ENCODE results near the gene GPR142.

DNA sequence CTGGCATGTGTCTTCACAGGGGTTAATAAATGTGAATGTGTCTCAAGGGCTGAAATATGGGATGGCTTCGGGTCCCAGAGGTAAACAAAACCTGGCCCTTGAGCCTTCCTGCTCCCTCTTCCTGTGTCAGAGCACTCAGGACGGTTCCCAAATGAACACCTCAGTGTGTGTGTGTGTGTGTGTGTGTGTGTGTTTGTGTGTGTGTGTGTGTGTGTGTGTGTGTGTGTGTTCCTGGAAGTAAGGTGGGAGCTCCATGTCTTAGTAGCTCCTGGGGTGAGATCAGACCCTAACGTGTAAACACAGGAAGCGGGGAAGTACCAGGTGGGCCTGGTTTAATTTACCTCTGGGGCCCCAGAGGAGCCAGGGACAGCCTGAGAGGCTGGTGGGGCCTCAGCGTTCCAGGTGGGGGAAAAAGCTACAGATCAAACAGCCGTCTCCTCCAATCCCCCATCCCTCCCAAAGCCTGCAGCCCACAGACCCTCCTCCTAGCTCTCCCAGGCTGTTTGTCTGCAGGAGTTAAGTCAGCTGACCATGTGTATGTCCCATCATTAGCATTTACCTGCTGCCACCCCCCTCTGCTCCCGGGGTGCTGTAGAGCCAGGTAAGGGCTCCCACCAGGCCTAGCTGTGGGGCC lies 35.2 kb upstream of the GPR142 start:
- TF ChIP-seq, protein P1, sequence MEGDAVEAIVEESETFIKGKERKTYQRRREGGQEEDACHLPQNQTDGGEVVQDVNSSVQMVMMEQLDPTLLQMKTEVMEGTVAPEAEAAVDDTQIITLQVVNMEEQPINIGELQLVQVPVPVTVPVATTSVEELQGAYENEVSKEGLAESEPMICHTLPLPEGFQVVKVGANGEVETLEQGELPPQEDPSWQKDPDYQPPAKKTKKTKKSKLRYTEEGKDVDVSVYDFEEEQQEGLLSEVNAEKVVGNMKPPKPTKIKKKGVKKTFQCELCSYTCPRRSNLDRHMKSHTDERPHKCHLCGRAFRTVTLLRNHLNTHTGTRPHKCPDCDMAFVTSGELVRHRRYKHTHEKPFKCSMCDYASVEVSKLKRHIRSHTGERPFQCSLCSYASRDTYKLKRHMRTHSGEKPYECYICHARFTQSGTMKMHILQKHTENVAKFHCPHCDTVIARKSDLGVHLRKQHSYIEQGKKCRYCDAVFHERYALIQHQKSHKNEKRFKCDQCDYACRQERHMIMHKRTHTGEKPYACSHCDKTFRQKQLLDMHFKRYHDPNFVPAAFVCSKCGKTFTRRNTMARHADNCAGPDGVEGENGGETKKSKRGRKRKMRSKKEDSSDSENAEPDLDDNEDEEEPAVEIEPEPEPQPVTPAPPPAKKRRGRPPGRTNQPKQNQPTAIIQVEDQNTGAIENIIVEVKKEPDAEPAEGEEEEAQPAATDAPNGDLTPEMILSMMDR (IDR thresholded peaks at IDR 0.05; ENCODE audit: borderline replicate concordance, extremely low read depth, low read length, poor library complexity, severe bottlenecking) = no peak
- TF ChIP-seq EZH2 (IDR thresholded peaks at IDR 0.05; ENCODE audit: borderline replicate concordance, low read depth, low read length, severe bottlenecking) = no peak
